ENCODE measurements around the gene TPCN1. TPM values are rescaled to one million over a fixed set of nuclear protein-coding genes. Genes with fewer than 3 reads are reported as not detected.

The TPCN1 gene
- total and polyA plus RNA-seq, 2 donors: 19.3 to 39.3 TPM

DNA sequence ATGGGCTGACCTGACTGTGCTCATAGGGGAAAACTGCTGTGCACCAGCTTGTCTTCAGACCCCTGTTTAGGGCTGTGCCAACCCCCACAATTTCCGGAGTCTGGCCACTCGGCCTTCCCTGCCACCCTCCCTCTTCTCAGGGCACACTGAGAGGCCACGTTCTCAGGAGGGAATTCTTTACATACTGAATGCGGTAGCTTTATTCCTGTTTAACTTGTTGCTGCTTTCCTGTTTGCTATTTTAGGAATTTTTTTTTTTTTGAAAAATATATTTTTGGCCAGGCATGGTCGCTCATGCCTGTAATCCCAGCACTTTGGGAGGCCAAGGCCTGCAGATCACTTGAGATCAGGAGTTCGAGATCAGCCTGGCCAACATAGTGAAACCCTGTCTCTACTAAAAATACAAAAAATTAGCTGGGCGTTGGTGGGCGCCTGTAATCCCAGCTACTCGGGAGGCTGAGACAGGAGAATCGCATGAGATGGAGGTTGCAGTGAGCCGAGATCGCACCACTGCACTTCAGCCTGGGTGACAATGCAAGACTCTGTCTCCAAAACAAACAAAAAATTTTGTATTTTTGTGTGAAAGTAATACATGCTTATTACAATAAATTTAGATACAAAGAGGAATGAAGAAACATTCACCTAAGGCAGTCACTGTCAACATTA lies 39.5 kb downstream of the TPCN1 start:
- H3K4me3 ChIP-seq (ENCODE audit: low read depth, low read length): no peak overlapping the region
- 77% methylated on average over 12 of the region's 12 CpGs for WGBS
- DNase-seq (ENCODE audit: extremely low spot score): no peak
- H3K4me1 ChIP-seq (ENCODE audit: insufficient read depth): no peaks in the 10 kb centered on the region
- H3K36me3 ChIP-seq (ENCODE audit: insufficient read depth): no peaks in the 10 kb centered on the region
- H3K27ac ChIP-seq (ENCODE audit: low read depth): peak overlapping the region; percentile 69

DNA sequence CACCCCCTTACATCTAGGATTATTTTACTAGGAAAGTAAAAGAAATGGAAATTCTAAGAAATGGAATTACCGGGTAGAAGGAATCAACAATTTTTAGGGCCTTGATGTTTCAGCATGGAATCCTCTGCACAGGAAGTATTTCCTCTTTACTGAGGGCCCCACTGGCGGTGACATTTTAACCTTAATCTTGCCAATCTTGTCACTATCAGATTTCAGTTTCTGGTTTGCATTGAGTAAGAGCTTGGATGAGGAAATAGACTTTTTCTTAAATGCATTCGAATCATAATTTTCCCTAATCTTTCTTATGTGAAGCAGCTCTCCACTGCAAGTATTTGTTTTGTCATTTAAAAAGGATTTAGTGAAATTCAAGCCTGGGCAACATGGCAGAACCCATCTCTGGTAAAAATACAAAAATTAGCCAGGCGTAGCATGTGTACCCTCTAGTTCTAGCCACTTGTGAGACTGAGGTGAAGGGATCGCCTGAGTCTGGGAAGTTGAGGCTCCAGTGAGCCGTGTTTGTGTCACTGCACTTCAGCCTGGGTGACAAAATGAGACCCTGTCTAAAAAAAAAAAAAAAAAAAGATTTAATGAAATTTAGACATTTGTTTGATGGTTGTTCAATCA lies 40.7 kb downstream of the TPCN1 start:
- Histone ChIP-seq H3K36me3 (ENCODE audit: insufficient read depth) (no peaks in the 10 kb centered on the region), H3K4me3 (ENCODE audit: low read depth, low read length) (no peak overlapping the region), H3K27ac (ENCODE audit: low read depth) (no peak overlapping the region), H3K4me1 (ENCODE audit: insufficient read depth) (no peaks in the 10 kb centered on the region)
- WGBS: 74% methylated on average over 6 of the region's 6 CpGs
- no peak for DNase-seq (ENCODE audit: extremely low spot score)

DNA sequence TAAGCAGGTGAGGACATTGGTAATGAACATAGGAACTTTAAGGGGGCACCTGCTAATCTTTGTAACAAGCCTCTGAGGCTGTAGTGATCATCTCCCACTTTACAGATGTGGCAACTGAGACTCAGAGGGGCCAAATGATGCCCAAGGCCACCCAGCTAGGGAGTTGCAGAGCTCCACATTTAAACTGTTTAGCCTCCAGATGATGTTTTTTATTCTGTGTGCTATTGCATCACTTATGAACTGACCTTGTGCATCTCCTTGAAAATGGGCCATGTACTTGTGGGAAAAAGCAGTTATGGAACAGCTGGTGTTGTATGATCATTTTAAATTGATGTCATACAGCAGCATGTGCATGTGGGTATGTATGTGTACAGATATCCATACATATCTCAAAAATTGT lies 41.4 kb downstream of the TPCN1 start:
- H3K4me1 ChIP-seq (ENCODE audit: insufficient read depth): no peaks in the 10 kb centered on the region
- H3K27ac ChIP-seq (ENCODE audit: low read depth): peak overlapping the region; percentile 39

DNA sequence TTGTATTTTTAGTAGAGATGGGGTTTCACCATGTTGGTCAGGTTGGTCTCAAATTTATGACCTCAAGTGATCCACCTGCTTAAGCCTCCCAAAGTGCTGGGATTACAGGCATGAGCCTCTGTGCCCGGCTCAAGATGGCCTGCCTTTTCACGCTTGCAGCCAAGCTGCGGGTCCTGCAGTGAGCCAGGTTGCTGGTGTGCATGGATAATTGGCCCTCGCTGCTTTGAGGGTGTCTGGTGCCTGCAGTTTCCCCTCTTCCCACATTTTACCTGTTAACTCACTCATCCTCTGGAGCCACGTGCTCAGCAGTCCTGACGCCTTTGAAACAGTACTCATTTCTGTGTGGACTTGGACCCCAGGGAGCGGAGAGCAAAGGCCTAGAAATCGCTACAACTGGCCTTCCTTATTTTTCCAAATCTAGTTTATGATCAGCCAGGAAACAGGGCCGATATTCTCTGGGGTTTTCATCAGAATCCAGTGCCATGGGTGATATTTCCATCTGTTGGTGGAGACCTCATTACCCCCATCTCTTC lies 42.2 kb downstream of the TPCN1 start:
- Histone ChIP-seq H3K36me3 (ENCODE audit: insufficient read depth) (no peaks in the 10 kb centered on the region), H3K4me3 (ENCODE audit: low read depth, low read length) (no peak overlapping the region), H3K27ac (ENCODE audit: low read depth) (no peak overlapping the region), H3K4me1 (ENCODE audit: insufficient read depth) (no peaks in the 10 kb centered on the region)
- 92% methylated on average over 9 of the region's 9 CpGs for WGBS
- DNase-seq (ENCODE audit: extremely low spot score): no peak

More for the DNA sequence above, 41.4 kb downstream of the TPCN1 start:
- Histone ChIP-seq H3K4me3 (ENCODE audit: low read depth, low read length) (no peak overlapping the region), H3K36me3 (ENCODE audit: insufficient read depth) (no peaks in the 10 kb centered on the region)
- no peak for DNase-seq (ENCODE audit: extremely low spot score)

DNA sequence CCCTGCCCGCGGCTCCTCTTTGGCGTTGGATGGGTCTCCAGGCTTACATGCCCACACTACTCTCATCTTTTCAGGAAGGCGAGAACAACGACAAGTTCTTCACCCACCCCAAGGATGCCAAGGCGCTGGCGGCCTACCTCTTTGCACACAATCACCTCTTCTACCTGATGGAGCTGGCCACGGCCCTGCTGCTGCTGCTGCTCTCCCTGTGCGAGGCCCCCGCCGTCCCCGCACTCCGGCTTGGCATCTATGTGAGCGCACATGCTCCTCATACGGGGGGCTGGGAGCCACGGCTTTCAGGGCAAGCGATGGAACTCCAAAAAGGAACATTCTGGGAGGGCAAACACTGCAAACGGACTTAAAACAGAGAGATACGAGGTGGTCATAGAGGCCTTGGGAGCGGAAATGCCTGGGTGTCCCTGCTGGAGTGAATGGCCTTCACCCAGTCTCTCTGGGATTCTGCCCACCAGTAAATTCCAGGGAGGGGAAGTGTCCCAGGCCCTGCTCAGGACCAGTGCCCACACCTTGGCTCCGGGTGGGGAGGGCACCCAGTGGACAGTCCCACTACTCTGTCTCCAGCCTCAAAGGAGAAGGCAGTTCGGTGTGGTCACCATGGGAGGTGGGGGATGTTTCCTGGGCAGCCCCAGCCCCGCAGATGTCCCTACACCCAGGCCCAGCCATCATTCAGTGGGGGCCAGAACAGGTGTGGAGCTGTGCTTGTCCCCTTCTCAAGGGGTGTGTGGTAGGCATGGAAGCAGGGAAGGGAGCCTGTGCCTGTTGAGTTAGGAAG lies 45.0 kb downstream of the TPCN1 start:
- DNase-seq (ENCODE audit: extremely low spot score): no peak
- 96% methylated on average over 23 of the region's 23 CpGs for WGBS
- H3K36me3 ChIP-seq (ENCODE audit: insufficient read depth): peaks cover 2% of the 10 kb centered on the region

DNA sequence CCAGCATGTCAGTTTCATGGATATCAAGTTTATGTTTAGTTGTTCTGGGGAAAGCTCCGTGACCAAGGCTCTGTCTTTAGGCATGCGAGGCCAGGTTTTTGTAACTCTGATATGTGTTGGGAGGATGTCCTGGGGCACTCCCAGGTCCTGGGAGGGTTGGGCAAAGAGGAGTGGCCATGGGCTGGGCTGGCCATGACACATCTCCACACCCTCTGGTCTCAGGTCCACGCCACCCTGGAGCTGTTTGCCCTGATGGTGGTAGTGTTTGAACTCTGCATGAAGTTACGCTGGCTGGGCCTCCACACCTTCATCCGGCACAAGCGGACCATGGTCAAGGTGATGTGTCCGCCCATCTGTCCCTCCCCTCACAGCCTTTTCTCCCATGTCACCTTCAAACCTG lies 46.4 kb downstream of the TPCN1 start:
- H3K36me3 ChIP-seq (ENCODE audit: insufficient read depth): peaks cover 2% of the 10 kb centered on the region
- H3K4me1 ChIP-seq (ENCODE audit: insufficient read depth): no peaks in the 10 kb centered on the region
- DNase-seq (ENCODE audit: extremely low spot score): no peak
- 95% methylated on average over 7 of the region's 7 CpGs for WGBS
- H3K4me3 ChIP-seq (ENCODE audit: low read depth, low read length): no peak overlapping the region
- no peak overlapping the region for H3K27ac ChIP-seq (ENCODE audit: low read depth)

More for the DNA sequence above, 45.0 kb downstream of the TPCN1 start:
- H3K4me1 ChIP-seq (ENCODE audit: insufficient read depth): no peaks in the 10 kb centered on the region
- H3K27ac ChIP-seq (ENCODE audit: low read depth): no peak overlapping the region
- H3K4me3 ChIP-seq (ENCODE audit: low read depth, low read length): no peak overlapping the region

DNA sequence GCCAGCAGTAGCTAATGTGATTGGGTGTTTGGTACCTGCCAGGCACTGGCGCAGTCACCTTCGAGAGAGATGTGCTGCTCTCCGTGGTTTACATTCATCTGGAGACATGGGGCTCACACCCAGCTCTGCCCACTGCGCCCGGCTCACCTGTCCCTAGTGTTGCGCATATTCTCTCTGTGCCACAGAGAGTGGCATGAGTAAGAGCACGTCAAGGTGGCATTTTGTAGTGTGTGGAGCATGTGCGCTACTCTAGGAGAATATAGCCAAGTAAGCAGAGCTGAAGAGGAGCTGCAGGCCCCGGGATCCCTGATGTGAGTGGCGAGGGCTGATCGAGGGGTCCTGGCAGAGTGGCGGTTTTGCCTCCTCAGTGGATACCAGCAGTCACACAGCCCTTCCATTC lies 46.9 kb downstream of the TPCN1 start:
- H3K36me3 ChIP-seq (ENCODE audit: insufficient read depth): peaks cover 2% of the 10 kb centered on the region
- whole genome bisulfite sequencing: 95% methylated on average over 12 of the region's 12 CpGs
- H3K27ac ChIP-seq (ENCODE audit: low read depth): no peak overlapping the region
- DNase-seq (ENCODE audit: extremely low spot score): no peak
- H3K4me3 ChIP-seq (ENCODE audit: low read depth, low read length): no peak overlapping the region
- no peaks in the 10 kb centered on the region for H3K4me1 ChIP-seq (ENCODE audit: insufficient read depth)

DNA sequence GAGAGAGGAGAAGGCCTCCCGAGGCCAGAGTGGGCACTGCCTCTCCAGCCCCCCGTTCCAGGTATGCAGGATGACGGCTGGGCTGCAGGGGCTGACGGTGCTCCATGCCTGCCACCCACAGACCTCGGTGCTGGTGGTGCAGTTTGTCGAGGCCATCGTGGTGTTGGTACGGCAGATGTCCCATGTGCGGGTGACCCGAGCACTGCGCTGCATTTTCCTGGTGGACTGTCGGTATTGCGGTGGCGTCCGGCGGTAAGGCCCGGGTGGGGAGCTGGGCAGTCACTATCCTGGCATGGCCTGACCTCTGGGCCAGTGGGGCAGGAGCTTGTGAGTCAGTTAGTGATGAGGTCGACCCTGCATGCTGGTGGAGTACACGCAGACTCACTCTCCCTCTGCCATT lies 47.4 kb downstream of the TPCN1 start:
- Histone ChIP-seq H3K36me3 (ENCODE audit: insufficient read depth) (peaks cover 2% of the 10 kb centered on the region), H3K4me3 (ENCODE audit: low read depth, low read length) (no peak overlapping the region), H3K4me1 (ENCODE audit: insufficient read depth) (no peaks in the 10 kb centered on the region), H3K27ac (ENCODE audit: low read depth) (no peak overlapping the region)
- WGBS: 95% methylated on average over 19 of the region's 19 CpGs
- DNase-seq (ENCODE audit: extremely low spot score): no peak

DNA sequence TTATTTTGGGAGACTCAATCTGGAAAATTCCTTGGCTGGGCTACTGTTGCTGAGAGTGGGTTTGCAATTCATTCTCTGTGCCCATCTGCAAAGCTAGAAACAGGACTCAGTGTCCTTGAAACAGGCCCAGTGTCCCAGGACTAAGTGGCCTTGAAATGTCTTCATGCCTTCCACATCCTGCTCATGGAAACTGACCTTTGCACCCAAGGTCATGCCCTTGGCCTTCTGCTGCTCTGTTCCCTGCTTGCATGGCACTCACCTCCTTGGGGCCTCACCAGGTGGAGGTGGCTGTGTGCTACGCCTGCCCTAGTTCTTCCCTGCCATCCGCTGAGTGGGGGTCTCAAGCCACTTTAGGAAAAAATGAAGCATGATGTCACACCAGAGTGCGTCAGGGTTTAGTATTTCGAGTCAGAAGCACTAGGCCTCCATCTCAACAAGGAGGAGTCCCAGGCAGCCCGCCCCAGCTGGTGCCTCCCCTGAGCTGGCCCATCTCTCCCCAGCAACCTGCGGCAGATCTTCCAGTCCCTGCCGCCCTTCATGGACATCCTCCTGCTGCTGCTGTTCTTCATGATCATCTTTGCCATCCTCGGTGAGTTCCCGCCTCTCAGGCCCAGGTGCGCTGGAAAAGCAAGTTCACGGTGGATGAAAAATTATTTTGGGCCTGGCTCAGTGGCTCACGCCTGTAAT lies 48.1 kb downstream of the TPCN1 start:
- WGBS: 96% methylated on average over 12 of the region's 12 CpGs
- Histone ChIP-seq H3K4me3 (ENCODE audit: low read depth, low read length) (no peak overlapping the region), H3K4me1 (ENCODE audit: insufficient read depth) (no peaks in the 10 kb centered on the region), H3K36me3 (ENCODE audit: insufficient read depth) (peaks cover 2% of the 10 kb centered on the region), H3K27ac (ENCODE audit: low read depth) (no peak overlapping the region)
- DNase-seq (ENCODE audit: extremely low spot score): no peak

DNA sequence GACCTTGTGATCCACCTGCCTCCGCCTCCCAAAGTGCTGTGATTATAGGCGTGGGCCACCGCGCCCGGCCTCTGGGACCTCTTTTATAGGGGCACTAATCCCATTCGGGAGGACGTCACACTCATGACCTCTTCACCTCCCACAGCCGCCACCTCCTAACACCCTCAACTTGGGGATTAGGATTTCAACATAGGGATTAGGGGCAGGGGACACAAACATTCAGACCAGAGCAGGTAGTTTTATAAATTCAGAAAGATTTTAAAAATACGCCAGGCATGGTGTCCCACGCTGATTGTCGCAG lies 49.4 kb downstream of the TPCN1 start:
- DNase-seq (ENCODE audit: extremely low spot score): no peak
- Histone ChIP-seq H3K27ac (ENCODE audit: low read depth) (no peak overlapping the region), H3K36me3 (ENCODE audit: insufficient read depth) (peaks cover 2% of the 10 kb centered on the region), H3K4me1 (ENCODE audit: insufficient read depth) (no peaks in the 10 kb centered on the region), H3K4me3 (ENCODE audit: low read depth, low read length) (no peak overlapping the region)
- 90% methylated on average over 11 of the region's 11 CpGs for WGBS

DNA sequence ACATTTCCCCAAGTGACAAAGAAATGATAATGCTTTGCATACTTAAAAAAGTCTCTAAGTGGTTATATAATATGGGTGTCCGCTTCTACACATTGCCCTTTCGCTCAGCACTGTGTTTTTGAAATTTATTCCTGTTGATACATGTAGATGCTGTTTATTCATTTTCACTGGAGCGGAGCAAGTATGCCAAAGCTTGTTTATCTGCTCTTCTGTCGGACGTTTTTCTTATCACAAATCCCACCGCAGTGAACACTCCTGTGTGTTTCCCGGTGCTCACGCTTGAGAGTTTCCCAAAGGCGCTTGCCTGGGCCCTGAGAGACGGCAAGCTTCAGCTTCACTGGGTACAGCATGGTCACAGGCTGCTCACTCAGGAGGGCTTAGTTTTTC lies 50.2 kb downstream of the TPCN1 start:
- H3K4me1 ChIP-seq (ENCODE audit: insufficient read depth): no peaks in the 10 kb centered on the region
- no peak overlapping the region for H3K4me3 ChIP-seq (ENCODE audit: low read depth, low read length)
- H3K36me3 ChIP-seq (ENCODE audit: insufficient read depth): peaks cover 4% of the 10 kb centered on the region
- DNase-seq (ENCODE audit: extremely low spot score): no peak
- 60% methylated on average over 10 of the region's 10 CpGs for WGBS
- peak overlapping the region; percentile 71 for H3K27ac ChIP-seq (ENCODE audit: low read depth)

DNA sequence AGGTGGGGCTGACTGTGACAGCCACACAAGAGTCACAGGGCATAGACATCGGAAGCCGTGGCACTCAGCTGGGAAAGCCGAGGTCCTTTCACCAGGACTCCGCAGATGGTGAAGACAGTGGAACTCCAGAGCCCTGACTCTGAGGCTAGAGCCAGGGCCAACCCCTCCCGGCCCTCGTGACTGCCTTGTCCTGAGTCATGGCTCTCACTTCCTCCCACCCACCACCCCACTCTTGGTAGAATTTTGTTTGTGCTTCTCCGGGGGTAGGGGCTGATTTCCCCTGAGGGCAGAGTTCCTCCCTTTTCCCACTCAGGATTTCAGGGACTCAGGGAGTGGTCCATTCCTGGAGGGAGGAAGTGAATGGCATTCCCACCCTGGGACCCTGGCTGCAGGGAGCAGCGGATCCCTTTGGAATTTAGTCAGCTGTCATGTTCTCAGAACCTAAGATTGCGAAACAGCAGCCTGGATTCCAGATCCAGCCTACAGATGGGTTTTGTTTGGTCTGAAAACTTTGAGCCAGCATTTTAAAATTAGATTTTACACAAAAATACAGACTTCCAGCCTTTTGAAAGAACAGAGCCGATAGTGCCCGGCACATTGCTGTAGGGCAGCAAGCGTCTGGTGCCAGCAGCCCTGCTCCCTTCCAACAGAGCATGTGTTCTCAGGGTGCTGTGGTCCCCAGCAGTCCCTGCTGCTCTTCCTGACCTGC lies 50.7 kb downstream of the TPCN1 start:
- no peaks in the 10 kb centered on the region for H3K4me1 ChIP-seq (ENCODE audit: insufficient read depth)
- H3K4me3 ChIP-seq (ENCODE audit: low read depth, low read length): no peak overlapping the region
- no peak for DNase-seq (ENCODE audit: extremely low spot score)
- WGBS: 38% methylated on average over 12 of the region's 12 CpGs
- peaks cover 6% of the 10 kb centered on the region for H3K36me3 ChIP-seq (ENCODE audit: insufficient read depth)
- H3K27ac ChIP-seq (ENCODE audit: low read depth): peak overlapping the region; percentile 71

DNA sequence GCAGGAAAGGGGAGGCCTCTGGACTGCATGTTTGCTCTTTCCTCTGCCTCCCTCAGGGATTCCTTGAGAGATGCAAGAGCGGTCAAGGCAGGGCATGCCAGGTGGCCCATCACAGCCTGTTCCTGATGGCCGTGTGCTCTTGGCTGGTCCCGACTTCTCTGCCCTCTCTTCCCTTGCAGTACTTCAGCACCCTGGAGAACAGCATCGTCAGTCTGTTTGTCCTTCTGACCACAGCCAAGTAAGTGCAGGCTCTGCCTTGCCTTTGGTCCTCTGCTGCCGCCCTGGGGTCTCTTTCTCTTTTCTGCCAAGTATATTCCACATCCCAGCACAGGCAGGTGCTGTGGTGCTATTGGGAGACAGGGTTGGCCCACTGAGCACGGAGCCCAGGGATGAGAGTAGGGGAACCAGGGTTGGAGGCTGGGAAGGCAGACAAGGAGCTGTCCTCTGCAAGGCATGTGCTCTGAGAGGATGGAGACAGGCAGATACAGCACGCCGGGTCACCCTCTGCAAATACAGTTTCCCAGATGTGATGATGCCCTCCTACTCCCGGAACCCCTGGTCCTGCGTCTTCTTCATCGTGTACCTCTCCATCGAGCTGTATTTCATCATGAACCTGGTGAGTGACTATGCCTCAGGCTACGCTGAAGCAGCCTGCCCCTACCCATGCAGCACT lies 51.9 kb downstream of the TPCN1 start:
- H3K4me3 ChIP-seq (ENCODE audit: low read depth, low read length): no peak overlapping the region
- no peak for DNase-seq (ENCODE audit: extremely low spot score)
- no peak overlapping the region for H3K27ac ChIP-seq (ENCODE audit: low read depth)
- H3K4me1 ChIP-seq (ENCODE audit: insufficient read depth): no peaks in the 10 kb centered on the region
- peaks cover 7% of the 10 kb centered on the region for H3K36me3 ChIP-seq (ENCODE audit: insufficient read depth)
- WGBS: 91% methylated on average over 13 of the region's 13 CpGs
